Ovary (tissue), 3 donors: ENCODE results near the gene ZNHIT2.

Experiments
- POLR2A ChIP-seq: fragments of 450-650 bp; IDR thresholded peaks from one replicate; pipeline ENCODE4 v1.6.1; 2017; ENCODE audit warnings: antibody characterized with exemption, mild to moderate bottlenecking, moderate library complexity
- TF ChIP-seq, protein P1 (sequence below), 3 donors: fragments of 450-650 bp in 2 of 3; fragments of 200-600 bp in 1 of 3; IDR thresholded peaks; one replicate each; pipeline versions ENCODE4 v1.5.1 to v1.8.0; 2016 to 2022; ENCODE audit warnings: antibody characterized with exemption in 3 of 3, mild to moderate bottlenecking in 1 of 3
- donor health status: DM: no; HTN: no; CAD: no.

DNA sequence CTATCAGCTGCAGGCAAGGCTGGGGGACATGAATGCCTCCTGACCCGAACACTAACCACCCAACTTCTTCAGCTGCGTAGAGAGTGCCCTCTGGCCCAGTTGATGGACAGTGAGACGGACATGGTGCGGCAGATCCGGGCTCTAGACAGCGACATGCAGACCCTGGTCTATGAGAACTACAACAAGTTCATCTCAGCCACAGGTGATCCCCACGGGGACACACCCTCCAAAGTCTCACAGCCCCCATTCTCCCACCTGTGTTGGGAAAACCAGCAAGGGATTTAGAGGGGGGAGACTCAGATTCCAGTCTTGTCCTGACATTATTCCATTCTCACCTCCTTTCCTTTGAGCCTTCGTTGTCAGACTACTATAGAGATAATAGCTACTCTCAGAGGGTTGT, 20.6 kb downstream of the ZNHIT2 start:
- TF ChIP-seq, protein P1, sequence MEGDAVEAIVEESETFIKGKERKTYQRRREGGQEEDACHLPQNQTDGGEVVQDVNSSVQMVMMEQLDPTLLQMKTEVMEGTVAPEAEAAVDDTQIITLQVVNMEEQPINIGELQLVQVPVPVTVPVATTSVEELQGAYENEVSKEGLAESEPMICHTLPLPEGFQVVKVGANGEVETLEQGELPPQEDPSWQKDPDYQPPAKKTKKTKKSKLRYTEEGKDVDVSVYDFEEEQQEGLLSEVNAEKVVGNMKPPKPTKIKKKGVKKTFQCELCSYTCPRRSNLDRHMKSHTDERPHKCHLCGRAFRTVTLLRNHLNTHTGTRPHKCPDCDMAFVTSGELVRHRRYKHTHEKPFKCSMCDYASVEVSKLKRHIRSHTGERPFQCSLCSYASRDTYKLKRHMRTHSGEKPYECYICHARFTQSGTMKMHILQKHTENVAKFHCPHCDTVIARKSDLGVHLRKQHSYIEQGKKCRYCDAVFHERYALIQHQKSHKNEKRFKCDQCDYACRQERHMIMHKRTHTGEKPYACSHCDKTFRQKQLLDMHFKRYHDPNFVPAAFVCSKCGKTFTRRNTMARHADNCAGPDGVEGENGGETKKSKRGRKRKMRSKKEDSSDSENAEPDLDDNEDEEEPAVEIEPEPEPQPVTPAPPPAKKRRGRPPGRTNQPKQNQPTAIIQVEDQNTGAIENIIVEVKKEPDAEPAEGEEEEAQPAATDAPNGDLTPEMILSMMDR (IDR thresholded peaks at IDR 0.05), result no peak
- no peak for TF ChIP-seq POLR2A
